Panc1 (cell line): ENCODE data around the gene NOS1. TPM values are rescaled to one million over a fixed set of nuclear protein-coding genes. Genes with fewer than 3 reads are reported as not detected.

Experiments used
- ATAC-seq: fragments of 200-7000 bp; cut with Tn5 transposase; 2 replicates; pipeline ENCODE4 v1.9.1; 2020; ENCODE audit warnings: mild to moderate bottlenecking, moderate library complexity
- BruUV-seq: library from RNA; stranded (reverse); fragments of 400-500 nt; replicated peaks from 2 replicates; lab custom pipeline; 2021; lab: Mats Ljungman, UMichigan
- CTCF ChIA-PET: fragments of 300-600 bp; sonication (Branson Sonifier 250); formaldehyde crosslinking; loops from one replicate; lab custom pipeline; 2022; ENCODE audit warnings: antibody characterized with exemption; lab: Charles Lee
- POLR2A ChIA-PET: fragments of 300-600 bp; sonication (Branson Sonifier 250); formaldehyde crosslinking; loops from one replicate; lab custom pipeline; 2022; ENCODE audit warnings: antibody characterized with exemption; lab: Charles Lee
- DNase-seq: peaks from one replicate; pipeline ENCODE4 v3.0.0-alpha.2; 2010; ENCODE audit warnings: low read depth, low spot score
- H3K27ac ChIP-seq: 2 replicates; pipeline ENCODE4 v1.5.1; 2011; ENCODE audit warnings: mild to moderate bottlenecking, low read length, inconsistent platforms
- H3K27me3 ChIP-seq: fragments of 200-500 bp; sonication (Bioruptor generic); 2 replicates; pipeline ENCODE4 v1.6.0; 2014; ENCODE audit warnings: low read length, inconsistent platforms; ENCODE audit not compliant: control insufficient read depth, insufficient read depth
- H3K36me3 ChIP-seq: fragments of 200-500 bp; sonication (Bioruptor generic); 2 replicates; pipeline ENCODE4 v1.5.1; 2014; ENCODE audit warnings: inconsistent platforms, mild to moderate bottlenecking, low read length, moderate library complexity; ENCODE audit not compliant: control insufficient read depth, insufficient read depth
- H3K4me1 ChIP-seq: 2 replicates; pipeline ENCODE4 v1.5.1; 2011; ENCODE audit warnings: inconsistent platforms, mild to moderate bottlenecking, low read length, moderate library complexity; ENCODE audit not compliant: control insufficient read depth, insufficient read depth
- H3K4me3 ChIP-seq, 2 experiments: 2 replicates each; pipeline ENCODE4 v1.5.1; 2011 to 2012; ENCODE audit warnings: low read depth in 2 of 2, low read length in 2 of 2, mild to moderate bottlenecking in 2 of 2, inconsistent platforms in 1 of 2, moderate library complexity in 1 of 2
- H3K9me3 ChIP-seq: fragments of 200-500 bp; sonication (Bioruptor generic); 2 replicates; pipeline ENCODE4 v1.5.1; 2014; ENCODE audit warnings: low read depth, mild to moderate bottlenecking, inconsistent platforms, low read length, moderate library complexity; ENCODE audit not compliant: control insufficient read depth, insufficient read depth
- CTCF ChIP-seq: fragments of 450-650 bp; IDR thresholded peaks from 2 replicates; pipeline ENCODE4 v1.5.1; 2017; ENCODE audit warnings: mild to moderate bottlenecking
- POLR2AphosphoS5 ChIP-seq: IDR thresholded peaks from 2 replicates; pipeline ENCODE4 v1.6.1; 2012; ENCODE audit warnings: mild to moderate bottlenecking, low read depth, low read length, moderate library complexity
- REST ChIP-seq, 2 experiments: IDR thresholded peaks; 2 replicates each; pipeline ENCODE4 v1.6.1; 2011 to 2012; ENCODE audit warnings: low read depth in 2 of 2, control low read depth in 1 of 2, low read length in 1 of 2, mild to moderate bottlenecking in 1 of 2, moderate library complexity in 1 of 2; ENCODE audit not compliant: insufficient read depth in 1 of 2
- SIN3A ChIP-seq: IDR thresholded peaks from 2 replicates; pipeline ENCODE4 v1.6.1; 2012; ENCODE audit warnings: low read depth, mild to moderate bottlenecking, low read length, moderate library complexity, borderline replicate concordance; ENCODE audit not compliant: insufficient read depth
- TCF7L2 ChIP-seq: IDR thresholded peaks from 2 replicates; pipeline ENCODE4 v1.6.1; 2011; ENCODE audit warnings: mild to moderate bottlenecking, low read depth, low read length, inconsistent platforms
- in situ Hi-C: cut with HindIII; loops from 2 replicates; pipeline ENCODE4 v1.10.0; 2016; ENCODE audit warnings: low sequenced_read_pairs, low pct_unique_long_range_greater_than_20kb
- intact Hi-C: fragments of 100-400 bp; cut with micrococcal nuclease; formaldehyde crosslinking; loops from one replicate; pipeline ENCODE4 v1.10.0; 2022; ENCODE audit not compliant: unreplicated experiment
- total RNA-seq: library from RNA; stranded (reverse); gene quantifications from one replicate; pipeline ENCODE4 v1.2.1, GENCODE V29; 2021; ENCODE audit not compliant: unreplicated experiment

NOS1 gene
- total RNA-seq, 1 experiment from 2014 or later: 0.03 TPM

- CTCF ChIA-PET: interaction anchor here (0.6 kb wide), 1 partner anchor 875 kb away, joined by 3 read pairs; no protein-coding TSS in a partner anchor
- in situ Hi-C loops: no loop called here
- Histone ChIP-seq H3K4me1 (no peaks in the 10 kb centered on the region), H3K27me3 (no peaks in the 10 kb centered on the region), H3K9me3 (no peaks in the 10 kb centered on the region), H3K36me3 (no peaks in the 10 kb centered on the region), H3K4me3 (no peak overlapping the region), H3K27ac (no peak overlapping the region)
- POLR2A ChIA-PET: no interaction called here
- DNase-seq (no peak), ATAC-seq (no peak)
- intact Hi-C loops: no loop called here
- TF ChIP-seq REST (IDR thresholded peaks at IDR 0.05; ENCODE audit: insufficient read depth in 1 of 2, low read depth in 2 of 2, low read length in 1 of 2): no peak
- no peak for TF ChIP-seq SIN3A
- TF ChIP-seq CTCF: no peak
- no TSS peak for BruUV-seq
Observed at GRCh38 chr12:117403586-117404139, 42.2 kb upstream of the NOS1 start.

GRCh38 chr12:117402363-117402762, 40.9 kb upstream of the NOS1 start:
- Histone ChIP-seq H3K27ac (no peak overlapping the region), H3K9me3 (no peaks in the 10 kb centered on the region), H3K36me3 (no peaks in the 10 kb centered on the region), H3K4me3 (no peak overlapping the region), H3K4me1 (no peaks in the 10 kb centered on the region), H3K27me3 (no peaks in the 10 kb centered on the region)
- no peak for TF ChIP-seq TCF7L2
- TF ChIP-seq POLR2AphosphoS5: no peak
- intact Hi-C loops: no loop called here
- BruUV-seq: no TSS peak
- DNase-seq (no peak), ATAC-seq (0 out of 2 replicates have a peak, but pooled peaks have one; percentile 56)
- ChIA-PET POLR2A (no interaction called here), CTCF (interaction anchor here (0.6 kb wide), 1 partner anchor 449 kb away, joined by 5 read pairs; no protein-coding TSS in a partner anchor)
- in situ Hi-C loops: no loop called here

- no peak for TF ChIP-seq REST (IDR thresholded peaks at IDR 0.05; ENCODE audit: insufficient read depth in 1 of 2, low read depth in 2 of 2, low read length in 1 of 2)
- no peak for TF ChIP-seq CTCF
- no peak for TF ChIP-seq SIN3A
- TF ChIP-seq TCF7L2: no peak
- no peak for TF ChIP-seq POLR2AphosphoS5
- Histone ChIP-seq H3K27me3 (no peaks in the 10 kb centered on the region), H3K4me3 (no peak overlapping the region), H3K27ac (no peak overlapping the region), H3K4me1 (no peaks in the 10 kb centered on the region), H3K9me3 (no peaks in the 10 kb centered on the region), H3K36me3 (no peaks in the 10 kb centered on the region)
- intact Hi-C loops (no loop called here), in situ Hi-C loops (no loop called here)
- ChIA-PET POLR2A (no interaction called here), CTCF (interaction anchor here (0.6 kb wide), 1 partner anchor 235 kb away, joined by 3 read pairs; no protein-coding TSS in a partner anchor)
- BruUV-seq: no TSS peak
- DNase-seq (no peak), ATAC-seq (no peak)
Observed at GRCh38 chr12:117400912-117401311, 39.5 kb upstream of the NOS1 start.
